ENCODE measurements around the gene SMAD7.

SMAD7 gene

DNA sequence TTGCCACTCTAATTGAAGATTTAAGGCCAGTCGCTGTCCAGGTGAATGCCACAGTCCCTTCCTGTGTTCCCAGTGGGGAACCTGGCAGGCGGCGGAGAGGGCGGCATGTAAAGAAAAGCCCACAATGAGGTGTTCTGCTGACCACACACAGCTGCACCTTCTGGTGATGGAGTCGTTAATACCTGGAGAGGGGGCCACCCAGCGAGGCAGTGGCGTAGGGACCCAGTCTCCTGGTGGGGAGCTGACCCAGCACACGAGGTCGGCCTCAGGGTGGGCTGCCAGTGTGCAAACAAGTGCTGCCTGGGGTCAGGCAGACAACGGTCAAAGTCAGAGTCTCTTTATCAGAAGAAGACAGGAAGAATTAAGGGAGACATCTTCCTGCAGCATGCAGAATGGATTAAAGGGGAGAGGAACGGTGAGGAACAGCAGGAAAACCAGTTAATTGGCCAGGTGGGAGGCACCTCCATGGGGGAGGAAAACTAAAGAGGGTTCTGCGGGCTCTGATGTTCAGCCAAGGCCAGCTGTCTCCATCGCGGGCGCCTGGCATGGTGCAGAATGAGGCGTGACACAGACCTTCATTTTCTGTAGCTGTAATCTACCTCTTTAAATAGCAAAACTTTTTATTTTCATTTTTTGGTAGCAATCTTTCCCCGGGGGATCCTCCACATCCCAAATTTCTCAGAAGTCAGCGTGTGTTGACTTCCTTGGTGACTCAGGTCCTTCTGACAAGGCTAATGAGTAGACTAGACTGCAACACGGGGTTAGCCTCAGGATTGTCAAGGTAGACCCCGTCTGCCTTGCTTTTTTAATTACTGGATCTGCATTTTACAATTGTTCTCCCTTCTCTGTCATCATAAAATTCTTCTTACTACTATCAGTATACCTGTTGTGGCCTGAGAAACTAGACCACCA lies 78.3 kb downstream of the SMAD7 start:
- TF ChIP-seq, protein P1, sequence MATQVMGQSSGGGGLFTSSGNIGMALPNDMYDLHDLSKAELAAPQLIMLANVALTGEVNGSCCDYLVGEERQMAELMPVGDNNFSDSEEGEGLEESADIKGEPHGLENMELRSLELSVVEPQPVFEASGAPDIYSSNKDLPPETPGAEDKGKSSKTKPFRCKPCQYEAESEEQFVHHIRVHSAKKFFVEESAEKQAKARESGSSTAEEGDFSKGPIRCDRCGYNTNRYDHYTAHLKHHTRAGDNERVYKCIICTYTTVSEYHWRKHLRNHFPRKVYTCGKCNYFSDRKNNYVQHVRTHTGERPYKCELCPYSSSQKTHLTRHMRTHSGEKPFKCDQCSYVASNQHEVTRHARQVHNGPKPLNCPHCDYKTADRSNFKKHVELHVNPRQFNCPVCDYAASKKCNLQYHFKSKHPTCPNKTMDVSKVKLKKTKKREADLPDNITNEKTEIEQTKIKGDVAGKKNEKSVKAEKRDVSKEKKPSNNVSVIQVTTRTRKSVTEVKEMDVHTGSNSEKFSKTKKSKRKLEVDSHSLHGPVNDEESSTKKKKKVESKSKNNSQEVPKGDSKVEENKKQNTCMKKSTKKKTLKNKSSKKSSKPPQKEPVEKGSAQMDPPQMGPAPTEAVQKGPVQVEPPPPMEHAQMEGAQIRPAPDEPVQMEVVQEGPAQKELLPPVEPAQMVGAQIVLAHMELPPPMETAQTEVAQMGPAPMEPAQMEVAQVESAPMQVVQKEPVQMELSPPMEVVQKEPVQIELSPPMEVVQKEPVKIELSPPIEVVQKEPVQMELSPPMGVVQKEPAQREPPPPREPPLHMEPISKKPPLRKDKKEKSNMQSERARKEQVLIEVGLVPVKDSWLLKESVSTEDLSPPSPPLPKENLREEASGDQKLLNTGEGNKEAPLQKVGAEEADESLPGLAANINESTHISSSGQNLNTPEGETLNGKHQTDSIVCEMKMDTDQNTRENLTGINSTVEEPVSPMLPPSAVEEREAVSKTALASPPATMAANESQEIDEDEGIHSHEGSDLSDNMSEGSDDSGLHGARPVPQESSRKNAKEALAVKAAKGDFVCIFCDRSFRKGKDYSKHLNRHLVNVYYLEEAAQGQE (IDR thresholded peaks at IDR 0.05; ENCODE audit: insufficient read depth in 1 of 2, low read depth in 2 of 2, low read length in 2 of 2) = no peak
- no peak for TF ChIP-seq SIN3A (IDR thresholded peaks at IDR 0.05; ENCODE audit: borderline replicate concordance, insufficient read depth, low read length)
- no peak for TF ChIP-seq POLR2AphosphoS5 (IDR thresholded peaks at IDR 0.05; ENCODE audit: low read depth, low read length)
- no peak for TF ChIP-seq TAF1 (IDR thresholded peaks at IDR 0.05; ENCODE audit: borderline replicate concordance, insufficient read depth, low read length)
- no peak for TF ChIP-seq FOXP2 (optimal IDR thresholded peaks at IDR 0.05; ENCODE audit: borderline replicate concordance, extremely low read depth, extremely low read length, insufficient read depth)

DNA sequence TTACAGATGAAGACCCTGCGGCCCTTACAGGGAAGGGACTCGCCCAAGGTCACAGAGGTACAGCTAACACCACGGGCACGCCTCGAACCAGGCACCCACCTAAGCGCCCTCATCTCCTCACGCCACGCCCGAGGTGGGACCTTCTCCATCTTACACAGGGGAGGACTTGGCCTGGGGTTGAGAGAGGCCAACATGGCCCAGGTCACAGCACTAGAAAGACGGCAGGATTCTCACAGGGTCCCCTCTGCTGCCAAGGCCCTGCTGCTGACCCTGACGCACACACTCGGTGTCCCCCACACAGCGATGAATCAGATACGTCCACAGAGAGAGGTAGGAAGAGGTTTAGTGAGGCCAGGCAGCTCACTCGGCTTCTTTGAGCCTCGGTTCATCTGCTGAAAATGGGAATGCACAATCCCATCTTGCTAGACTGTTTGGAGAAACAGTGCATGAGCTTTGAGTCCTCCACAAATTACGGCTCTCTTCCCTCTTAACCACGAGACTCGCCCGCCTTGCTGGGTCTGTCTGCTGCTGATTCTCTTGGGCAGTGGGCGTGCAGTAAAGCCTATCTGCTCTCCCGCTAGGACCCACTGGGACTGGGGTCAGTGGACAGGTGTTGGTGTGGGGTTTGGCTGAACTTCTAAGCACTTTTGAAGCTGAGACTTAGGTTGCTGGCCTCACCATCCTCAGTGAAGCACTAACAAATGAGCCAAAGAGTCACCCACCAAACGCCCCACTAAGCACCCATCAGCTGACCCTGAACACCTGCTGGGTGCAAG lies 79.2 kb downstream of the SMAD7 start:
- TF ChIP-seq, protein P1 (IDR thresholded peaks at IDR 0.05; ENCODE audit: insufficient read depth in 1 of 2, low read depth in 2 of 2, low read length in 2 of 2) = no peak
- TF ChIP-seq TAF1 (IDR thresholded peaks at IDR 0.05; ENCODE audit: borderline replicate concordance, insufficient read depth, low read length) (no peak), POLR2AphosphoS5 (IDR thresholded peaks at IDR 0.05; ENCODE audit: low read depth, low read length) (no peak), FOXP2 (optimal IDR thresholded peaks at IDR 0.05; ENCODE audit: borderline replicate concordance, extremely low read depth, extremely low read length, insufficient read depth) (no peak), SIN3A (IDR thresholded peaks at IDR 0.05; ENCODE audit: borderline replicate concordance, insufficient read depth, low read length) (no peak)
